GM10847 (cell line): ENCODE results near the gene USHBP1.
A peak's percentile ranks its signal among the peaks of the same experiment; 100 is the strongest.

Experiments
- POLR2A ChIP-seq: IDR thresholded peaks from 2 replicates; pipeline ENCODE4 v1.6.1; 2011; ENCODE audit not compliant: insufficient read length; ENCODE audit errors: extremely low read depth

Gene USHBP1

GRCh38 chr19:17281391-17282304 is 17.1 kb upstream of the USHBP1 start, which contains the start of gene ANKLE1:
ANKLE1 (plus strand) TSS chr19:17281901; CDS start chr19:17281921, 20 bp downstream.
- no peak for TF ChIP-seq POLR2A

- TF ChIP-seq POLR2A, result no peak
These were observed 14.9 kb upstream of the USHBP1 start for GRCh38 chr19:17279436-17279835.

- TF ChIP-seq POLR2A, result no peak
These were observed 11.1 kb upstream of the USHBP1 start for GRCh38 chr19:17275441-17276175.

GRCh38 chr19:17268754-17269153 is 4.2 kb upstream of the USHBP1 start:
- no peak for TF ChIP-seq POLR2A

GRCh38 chr19:17266975-17267788 is 2.6 kb upstream of the USHBP1 start, which contains the start of gene BABAM1:
BABAM1 (plus strand) TSS chr19:17267443; CDS start chr19:17268807, 1,364 bp downstream.
- peak; percentile 67 for TF ChIP-seq POLR2A

- no peak for TF ChIP-seq POLR2A
These were observed 2.0 kb upstream of the USHBP1 start for GRCh38 chr19:17266589-17266974.

GRCh38 chr19:17266026-17266425 is 1.5 kb upstream of the USHBP1 start:
- TF ChIP-seq POLR2A, result no peak

- no peak for TF ChIP-seq POLR2A
These were observed 569 bp downstream of the USHBP1 start for GRCh38 chr19:17263712-17264640.

GRCh38 chr19:17262557-17262956 is 2.0 kb downstream of the USHBP1 start:
- TF ChIP-seq POLR2A, result no peak

GRCh38 chr19:17260842-17261325 is 3.7 kb downstream of the USHBP1 start:
- no peak for TF ChIP-seq POLR2A

GRCh38 chr19:17259934-17260333 is 4.6 kb downstream of the USHBP1 start:
- TF ChIP-seq POLR2A, result no peak

GRCh38 chr19:17259118-17259780 is 5.3 kb downstream of the USHBP1 start:
- TF ChIP-seq POLR2A, result no peak

GRCh38 chr19:17256130-17256529 is 8.4 kb downstream of the USHBP1 start:
- TF ChIP-seq POLR2A, result no peak
